SU-DHL-6 (cell line): ENCODE data around the gene GDF2.

Experiments
- EZH2phosphoT487 ChIP-seq: fragments of 200-600 bp; sonication (generic), shearing (Covaris generic); conservative IDR thresholded peaks from 2 replicates; pipeline ENCODE4 v1.6.1; 2018; ENCODE audit warnings: mild to moderate bottlenecking, antibody characterized with exemption, low read length, moderate library complexity, mixed read lengths
- TF ChIP-seq, protein P1 (sequence below): fragments of 200-600 bp; sonication (generic); IDR thresholded peaks from one replicate; pipeline ENCODE4 v1.5.1; 2017; ENCODE audit warnings: antibody characterized with exemption, mild to moderate bottlenecking, low read length, moderate library complexity; ENCODE audit not compliant: insufficient read depth, poor library complexity, severe bottlenecking

DNA sequence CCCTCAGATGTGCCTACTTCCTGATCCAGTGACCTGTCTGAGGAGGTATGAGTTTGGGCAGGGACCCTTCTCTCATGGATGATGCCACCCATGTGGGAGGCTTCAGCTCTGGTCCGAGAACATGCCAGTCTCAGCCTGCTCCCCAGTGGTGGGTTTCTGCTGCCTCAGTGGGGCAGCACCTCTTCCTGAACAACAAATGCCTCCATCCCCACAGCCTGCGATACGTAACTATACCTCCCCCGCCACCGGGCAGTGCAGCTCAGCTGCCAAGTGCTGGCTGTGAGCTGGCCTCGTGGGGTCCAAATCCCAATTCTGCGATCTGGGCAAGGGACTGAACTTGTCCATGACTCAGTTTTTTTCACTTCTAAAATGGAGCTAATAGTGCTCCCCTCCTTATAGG lies 19.1 kb upstream of the GDF2 start:
- TF ChIP-seq, protein P1, sequence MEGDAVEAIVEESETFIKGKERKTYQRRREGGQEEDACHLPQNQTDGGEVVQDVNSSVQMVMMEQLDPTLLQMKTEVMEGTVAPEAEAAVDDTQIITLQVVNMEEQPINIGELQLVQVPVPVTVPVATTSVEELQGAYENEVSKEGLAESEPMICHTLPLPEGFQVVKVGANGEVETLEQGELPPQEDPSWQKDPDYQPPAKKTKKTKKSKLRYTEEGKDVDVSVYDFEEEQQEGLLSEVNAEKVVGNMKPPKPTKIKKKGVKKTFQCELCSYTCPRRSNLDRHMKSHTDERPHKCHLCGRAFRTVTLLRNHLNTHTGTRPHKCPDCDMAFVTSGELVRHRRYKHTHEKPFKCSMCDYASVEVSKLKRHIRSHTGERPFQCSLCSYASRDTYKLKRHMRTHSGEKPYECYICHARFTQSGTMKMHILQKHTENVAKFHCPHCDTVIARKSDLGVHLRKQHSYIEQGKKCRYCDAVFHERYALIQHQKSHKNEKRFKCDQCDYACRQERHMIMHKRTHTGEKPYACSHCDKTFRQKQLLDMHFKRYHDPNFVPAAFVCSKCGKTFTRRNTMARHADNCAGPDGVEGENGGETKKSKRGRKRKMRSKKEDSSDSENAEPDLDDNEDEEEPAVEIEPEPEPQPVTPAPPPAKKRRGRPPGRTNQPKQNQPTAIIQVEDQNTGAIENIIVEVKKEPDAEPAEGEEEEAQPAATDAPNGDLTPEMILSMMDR, result no peak
- no peak for TF ChIP-seq EZH2phosphoT487
